CD4-positive, alpha-beta T cell treated with Interleukin-17A for 1 hour (primary cell): ENCODE data around the gene SLC27A5.
"Not testable (repeated sequence)": the region's sequence is repeated elsewhere in the genome, so short reads cannot be mapped to it uniquely, and the experiment has no call there.

ENCODE experiments used
- DNase-seq: peaks from one replicate; pipeline ENCODE4 v3.0.0-alpha.2; 2020

Gene SLC27A5

DNA sequence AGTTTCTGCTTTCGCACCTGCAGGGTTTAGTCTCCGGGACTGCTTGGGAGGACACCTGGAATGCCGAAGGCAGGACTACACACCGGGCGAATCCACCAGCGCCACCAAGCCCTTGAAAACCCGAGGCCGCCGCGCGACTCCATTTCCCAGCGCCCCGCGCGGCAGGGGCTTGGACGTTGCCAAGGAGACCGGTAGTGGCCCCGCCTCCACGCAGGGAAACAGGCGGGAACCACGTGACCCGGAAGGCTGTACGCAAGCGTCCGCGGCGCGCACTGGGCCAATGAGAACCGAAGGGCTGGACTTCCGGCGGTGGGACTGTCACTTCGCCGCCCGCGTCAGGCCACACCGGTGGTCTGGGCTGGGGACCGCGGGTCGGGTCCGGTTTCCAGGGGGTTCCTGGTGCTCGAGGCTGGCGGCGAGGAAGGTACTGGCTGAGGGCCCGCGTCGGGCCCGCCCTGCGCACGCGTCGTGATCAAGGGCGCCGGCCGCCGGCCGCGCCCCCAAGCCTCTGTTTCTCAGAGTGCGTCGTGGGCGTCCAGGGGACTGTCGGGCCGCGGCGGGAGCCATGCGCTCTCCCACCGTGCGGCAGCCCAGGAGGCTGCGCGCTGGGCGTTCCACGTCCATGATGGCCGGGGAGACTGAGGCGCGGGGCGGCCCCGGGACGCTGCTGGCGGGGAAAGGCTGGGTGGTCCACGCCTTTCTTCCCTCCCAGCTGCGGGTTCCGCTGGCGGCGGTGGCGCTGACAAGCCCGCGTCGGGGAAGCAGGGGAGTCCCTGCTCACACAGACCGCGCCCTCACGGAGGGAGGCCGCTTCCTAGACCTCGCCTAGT is 44.8 kb downstream of the SLC27A5 start, which contains the start of gene ZNF324:
Gene ZNF324, plus strand, starts transcription at position 321 of the 830 bp plus-strand sequence. CDS start 2,106 bp downstream, outside the sequence.
- DNase-seq, result peak; percentile 96

DNA sequence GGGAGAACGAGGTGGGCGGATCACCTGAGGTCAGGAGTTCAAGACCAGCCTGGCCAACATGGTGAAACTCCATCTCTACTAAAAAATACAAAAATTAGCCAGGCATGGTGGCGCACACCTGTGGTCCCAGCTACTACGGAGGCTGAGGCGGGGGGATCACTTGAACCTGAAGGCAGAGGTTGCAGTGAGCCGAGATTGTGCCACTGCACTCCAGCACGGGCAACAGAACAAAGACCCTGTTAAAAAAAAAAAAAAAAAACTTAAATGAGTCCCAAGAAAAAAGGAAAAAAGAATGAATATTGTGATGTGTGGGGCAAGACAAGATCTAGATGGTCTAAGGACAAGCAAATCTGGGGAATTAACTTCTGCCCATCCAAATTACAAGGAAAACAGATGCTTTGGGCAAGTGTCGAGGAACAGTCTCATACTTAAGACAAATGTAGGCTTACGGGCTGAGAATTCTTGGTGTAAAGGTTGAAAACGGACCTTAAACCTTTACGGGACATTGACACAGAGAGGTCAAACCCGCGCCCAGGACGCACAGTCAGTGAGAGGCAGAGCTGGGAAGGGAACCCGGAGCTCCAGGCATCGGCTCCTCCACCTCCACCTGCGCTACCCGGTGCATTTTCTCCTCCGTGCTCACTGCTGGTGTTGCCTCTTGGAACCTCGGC is 45.6 kb downstream of the SLC27A5 start:
- DNase-seq, result no peak

DNA sequence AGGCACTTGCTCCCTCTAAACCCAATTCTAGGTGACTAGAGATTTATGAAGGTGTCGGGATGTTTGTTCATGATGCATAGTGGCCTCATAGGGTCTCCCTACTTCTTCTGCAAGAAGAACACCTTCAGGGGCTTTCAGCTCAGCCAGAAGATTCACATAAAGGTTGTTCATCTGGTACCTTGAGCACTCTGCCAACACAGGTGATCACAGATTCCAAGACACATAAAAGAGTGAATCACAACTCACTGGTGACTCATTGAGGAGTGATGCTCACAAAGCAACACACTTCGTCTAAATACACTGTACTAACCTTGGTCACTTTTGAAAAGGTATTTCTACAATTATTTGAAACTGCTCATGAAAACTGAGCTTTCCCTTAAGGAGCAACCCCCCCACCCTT is 51.8 kb downstream of the SLC27A5 start:
- DNase-seq, result no peak

DNA sequence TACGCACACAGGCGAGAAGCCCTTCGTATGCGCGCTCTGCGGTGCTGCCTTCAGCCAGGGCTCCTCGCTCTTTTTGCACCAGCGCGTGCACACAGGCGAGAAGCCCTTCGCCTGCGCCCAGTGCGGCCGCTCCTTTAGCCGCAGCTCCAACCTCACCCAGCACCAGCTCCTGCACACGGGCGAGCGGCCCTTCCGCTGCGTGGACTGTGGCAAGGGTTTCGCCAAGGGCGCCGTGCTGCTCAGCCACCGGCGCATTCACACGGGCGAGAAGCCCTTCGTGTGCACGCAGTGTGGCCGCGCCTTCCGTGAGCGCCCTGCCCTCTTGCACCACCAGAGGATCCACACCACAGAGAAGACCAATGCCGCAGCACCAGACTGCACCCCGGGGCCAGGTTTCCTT is 55.7 kb downstream of the SLC27A5 start:
- DNase-seq, result no peak

DNA sequence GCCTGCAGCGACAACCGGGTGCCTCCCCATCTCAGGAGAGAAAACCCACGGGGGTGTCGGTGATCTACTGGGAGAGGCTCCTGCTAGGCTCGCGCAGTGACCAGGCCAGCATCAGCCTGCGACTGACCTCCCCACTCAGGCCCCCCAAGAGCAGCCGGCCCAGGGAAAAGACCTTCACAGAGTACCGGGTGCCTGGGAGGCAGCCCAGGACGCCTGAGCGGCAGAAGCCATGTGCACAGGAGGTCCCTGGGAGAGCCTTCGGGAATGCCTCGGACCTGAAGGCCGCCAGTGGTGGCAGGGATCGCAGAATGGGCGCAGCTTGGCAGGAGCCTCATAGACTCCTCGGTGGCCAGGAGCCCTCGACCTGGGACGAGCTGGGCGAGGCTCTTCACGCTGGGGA is 56.5 kb downstream of the SLC27A5 start:
- DNase-seq, result no peak

DNA sequence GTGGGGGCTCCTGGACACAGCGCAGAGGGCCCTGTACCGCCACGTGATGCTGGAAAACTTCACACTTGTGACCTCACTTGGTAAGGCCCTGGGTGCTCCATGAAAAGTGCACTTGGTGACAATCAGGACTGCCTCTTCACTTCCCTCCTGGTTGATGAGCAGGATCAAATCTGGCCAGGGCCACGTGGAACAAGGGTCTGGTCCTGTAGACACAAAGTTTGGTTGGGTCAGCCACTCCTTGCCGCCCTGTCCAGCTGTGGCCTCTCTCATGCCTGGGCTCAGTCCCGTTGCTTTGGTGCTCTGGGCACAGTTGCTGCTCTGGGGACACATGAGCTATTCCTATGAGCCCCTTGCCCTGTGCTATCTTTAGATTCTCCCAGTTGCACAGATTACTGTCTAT is 58.0 kb downstream of the SLC27A5 start:
- DNase-seq, result no peak

DNA sequence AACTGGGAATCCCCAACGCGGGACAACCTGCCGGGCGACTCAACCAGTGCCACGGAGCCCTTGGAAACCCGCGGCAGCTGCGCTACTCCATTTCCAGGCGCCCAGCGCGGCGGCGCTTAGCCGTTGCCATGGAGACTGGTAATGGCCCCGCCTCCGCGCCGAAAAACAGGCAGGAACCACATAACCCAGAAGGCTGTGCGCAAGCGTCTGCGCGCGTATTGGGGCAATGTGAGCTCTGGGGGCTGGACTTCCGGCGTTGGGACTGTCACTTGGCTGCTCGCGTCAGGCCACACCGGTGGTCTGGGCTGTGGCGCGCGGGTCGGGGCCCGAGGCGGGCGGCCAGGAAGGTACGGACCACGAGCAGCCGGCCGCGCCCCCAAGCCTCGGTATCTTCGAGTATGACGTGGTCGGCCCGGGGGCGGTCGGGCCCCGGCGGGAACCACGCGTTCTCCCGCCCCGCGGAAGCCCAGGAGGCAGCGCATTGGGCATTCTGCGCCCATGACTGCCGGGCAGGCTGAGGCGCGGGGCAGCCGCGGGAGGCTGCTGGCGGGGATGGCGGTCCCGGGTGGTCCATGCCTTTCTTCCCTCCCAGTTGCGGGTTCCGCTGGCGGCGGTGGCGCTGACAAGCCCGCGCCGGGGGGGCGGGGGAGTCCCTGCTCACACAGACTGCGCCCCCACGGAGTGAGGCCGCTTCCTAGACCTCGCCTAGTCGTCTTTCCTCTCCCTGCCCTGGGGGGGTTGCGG is 60.3 kb downstream of the SLC27A5 start, which contains the start of gene ZNF324B:
Gene ZNF324B, plus strand, starts transcription at position 265 of the 744 bp plus-strand sequence. CDS start 2,080 bp downstream, outside the sequence.
- DNase-seq, result peak; percentile 97

DNA sequence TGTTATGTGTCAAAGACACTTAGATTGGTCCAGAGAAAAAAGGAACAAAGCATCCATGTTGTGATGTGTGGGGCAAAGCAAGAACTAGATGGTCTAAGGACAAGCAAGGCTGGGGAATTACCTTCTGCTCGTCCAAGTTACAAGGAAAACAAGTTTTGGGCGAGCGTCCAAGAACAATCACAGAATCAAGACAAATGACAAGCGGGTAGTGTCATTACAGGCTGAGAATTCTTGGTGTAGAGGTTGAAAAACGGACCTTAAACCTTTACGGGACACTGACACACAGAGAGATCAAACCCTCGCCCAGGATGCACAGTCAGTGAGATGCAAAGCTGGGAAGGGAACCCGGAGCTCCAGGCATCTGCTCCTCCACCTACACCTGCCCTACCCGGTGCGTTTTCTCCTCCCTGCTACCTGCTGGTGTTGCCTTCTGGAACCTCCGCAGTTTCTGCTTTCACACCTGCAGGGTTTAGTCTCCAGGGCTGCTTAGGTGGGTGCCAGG is 60.9 kb downstream of the SLC27A5 start:
- no peak for DNase-seq

DNA sequence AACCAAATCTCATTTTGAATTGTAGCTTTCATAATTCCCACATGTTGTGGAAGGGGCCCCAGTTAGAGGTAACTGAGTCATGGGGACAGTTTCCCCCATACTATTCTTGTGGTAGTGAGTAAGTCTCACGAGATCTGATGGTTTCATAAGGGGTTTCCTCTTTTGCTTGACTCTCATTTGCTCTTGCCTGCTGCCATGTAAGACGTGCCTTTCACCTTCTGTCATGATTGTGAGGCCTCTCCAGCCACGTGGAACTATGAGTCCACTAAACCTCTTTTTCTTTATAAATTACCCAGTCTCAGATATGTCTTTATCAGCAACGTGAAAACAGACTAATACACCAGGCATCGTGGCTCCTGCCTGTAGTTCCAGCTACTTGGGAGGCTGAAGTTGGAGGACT is 61.8 kb downstream of the SLC27A5 start:
- DNase-seq, result not testable (repeated sequence)

DNA sequence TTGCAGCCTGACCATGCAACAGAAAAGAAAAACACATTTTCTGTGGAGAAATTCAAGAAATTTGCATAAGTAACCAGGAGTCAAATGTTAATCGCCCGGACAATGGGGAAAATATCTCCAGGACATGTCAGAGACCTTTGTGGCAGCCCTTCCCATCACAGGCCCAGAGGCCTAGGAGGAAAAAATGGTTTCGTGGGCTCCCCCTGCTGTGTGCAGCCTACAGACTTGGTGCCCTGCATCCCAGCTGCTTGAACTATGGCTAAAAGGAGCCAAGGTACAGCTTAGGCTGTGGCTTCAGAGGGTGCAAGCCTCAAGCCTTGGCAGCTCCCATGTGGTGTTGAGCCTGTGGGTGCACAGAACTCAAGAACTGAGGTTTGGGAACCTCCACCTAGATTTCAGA is 62.9 kb downstream of the SLC27A5 start:
- DNase-seq, result not testable (repeated sequence)
